Measurements from ENCODE around the gene TSKS.

- TF ChIP-seq CTCF (conservative IDR thresholded peaks at IDR 0.05; ENCODE audit: low read length) = no peak
- no peak for TF ChIP-seq EZH2phosphoT487 (IDR thresholded peaks at IDR 0.05; ENCODE audit: borderline replicate concordance)
Observed at GRCh38 chr19:49809160-49809940, 46.2 kb upstream of the TSKS start.

Measured in Loucy (cell line).